MCF 10A (cell line): ENCODE measurements around the gene HHIPL2. TPM values are rescaled to one million over a fixed set of nuclear protein-coding genes. Genes with fewer than 3 reads are reported as not detected.
A peak's percentile ranks its signal among the peaks of the same experiment; 100 is the strongest.

Source experiments
- BruUV-seq: library from RNA; stranded (reverse); fragments of 400-500 nt; replicated peaks from 2 replicates; lab custom pipeline; 2021; lab: Mats Ljungman, UMichigan
- CTCF ChIA-PET: fragments of 300-600 bp; sonication (Branson Sonifier 250); formaldehyde crosslinking; extraction: SDS; loops from one replicate; lab custom pipeline; 2021; ENCODE audit warnings: antibody characterized with exemption, inconsistent platforms; lab: Yijun Ruan, JAX
- POLR2A ChIA-PET: fragments of 300-600, 350-650 bp; sonication (Branson Sonifier 250); formaldehyde crosslinking; extraction: SDS; loops from one replicate; lab custom pipeline; 2020; ENCODE audit warnings: antibody characterized with exemption, inconsistent platforms; lab: Yijun Ruan, JAX
- DNase-seq: peaks from one replicate; pipeline ENCODE4 v3.0.0-alpha.2; 2018; ENCODE audit not compliant: unreplicated experiment
- H3K27ac Mint-ChIP-seq: one replicate; pipeline ENCODE4 v1.8.0; 2022; ENCODE audit warnings: mild to moderate bottlenecking, low read depth, mixed read lengths; ENCODE audit not compliant: unreplicated experiment
- H3K27me3 Mint-ChIP-seq: one replicate; pipeline ENCODE4 v1.8.0; 2022; ENCODE audit warnings: mixed read lengths; ENCODE audit not compliant: insufficient read depth, unreplicated experiment
- H3K36me3 Mint-ChIP-seq: one replicate; pipeline ENCODE4 v1.8.0; 2022; ENCODE audit warnings: mild to moderate bottlenecking, moderate library complexity, mixed read lengths; ENCODE audit not compliant: insufficient read depth, unreplicated experiment
- H3K4me1 Mint-ChIP-seq: one replicate; pipeline ENCODE4 v1.8.0; 2022; ENCODE audit warnings: mixed read lengths; ENCODE audit not compliant: insufficient read depth, unreplicated experiment
- H3K4me3 Mint-ChIP-seq: one replicate; pipeline ENCODE4 v1.8.0; 2022; ENCODE audit warnings: mild to moderate bottlenecking, moderate library complexity, mixed read lengths; ENCODE audit not compliant: unreplicated experiment
- H3K9me3 Mint-ChIP-seq: one replicate; pipeline ENCODE4 v1.8.0; 2022; ENCODE audit warnings: mixed read lengths; ENCODE audit not compliant: unreplicated experiment
- CTCF ChIP-seq: fragments of 200-600 bp; IDR thresholded peaks from one replicate; pipeline ENCODE4 v1.8.0; 2022; ENCODE audit warnings: antibody characterized with exemption, mild to moderate bottlenecking; ENCODE audit not compliant: unreplicated experiment
- intact Hi-C: fragments of 100-400 bp; cut with micrococcal nuclease; formaldehyde crosslinking; loops from 2 replicates; pipeline ENCODE4 v1.14.1; 2022
- total RNA-seq: library from RNA; stranded (reverse); gene quantifications from 2 replicates; pipeline ENCODE4 v1.2.3, GENCODE V29; 2022

Gene HHIPL2
- total RNA-seq, 1 experiment from 2014 or later: 1.1 TPM

DNA sequence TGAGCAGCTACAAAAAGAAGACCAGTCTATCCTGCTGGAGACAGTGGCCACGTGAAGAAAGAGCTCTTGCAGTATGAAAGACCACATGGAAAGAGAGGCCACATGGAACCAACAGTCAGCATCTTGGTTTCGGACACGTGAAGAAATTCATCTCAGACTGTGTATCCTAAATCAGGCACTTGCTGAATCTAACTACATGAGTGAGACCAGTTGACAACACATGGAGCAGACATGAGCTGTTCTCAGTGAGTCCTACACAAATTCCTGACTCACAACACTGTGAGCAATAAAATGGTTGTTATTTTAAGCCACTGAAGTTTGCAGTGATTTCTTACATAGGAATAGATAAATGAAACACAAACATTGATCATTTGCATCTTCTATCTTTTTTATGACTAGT is 44.3 kb upstream of the HHIPL2 start:
- BruUV-seq: no TSS peak
- peaks cover 9% of the 10 kb centered on the region for H3K9me3 Mint-ChIP-seq
- H3K4me1 Mint-ChIP-seq: peaks cover 39% of the 10 kb centered on the region
- intact Hi-C loops: no loop called here
- POLR2A ChIA-PET: interaction anchor here (1.0 to 4.7 kb wide), 6 partner anchors 12 to 121 kb away, joined by 4 to 46 read pairs (median 6); partner anchors contain the start of genes AIDA, BROX and HHIPL2
- DNase-seq: no peak
- no peak for TF ChIP-seq CTCF
- no peak overlapping the region for H3K4me3 Mint-ChIP-seq
- H3K27ac Mint-ChIP-seq: no peak overlapping the region
- CTCF ChIA-PET: interaction anchor here (0.5 to 2.8 kb wide), 5 partner anchors 42 to 1217 kb away, joined by 3 to 20 read pairs (median 4); no protein-coding TSS in a partner anchor
- peaks cover 20% of the 10 kb centered on the region for H3K36me3 Mint-ChIP-seq
- no peaks in the 10 kb centered on the region for H3K27me3 Mint-ChIP-seq

GRCh38 chr1:222589462-222590302 is 41.8 kb upstream of the HHIPL2 start, which contains the start of gene TAF1A:
Gene TAF1A (minus strand): TSS chr1:222589933.
- Mint-ChIP-seq H3K9me3 (no peaks in the 10 kb centered on the region), H3K4me1 (peaks cover 58% of the 10 kb centered on the region), H3K4me3 (peak within 1 kb of the TSS; percentile 97), H3K27ac (peak within 1 kb of the TSS; percentile 96), H3K27me3 (no peaks in the 10 kb centered on the region), H3K36me3 (peaks cover 44% of the 10 kb centered on the region)
- CTCF ChIA-PET: interaction anchor here (0.5 to 2.8 kb wide), 18 partner anchors 9 to 1779 kb away, joined by 3 to 20 read pairs (median 4); no protein-coding TSS in a partner anchor
- no peak for TF ChIP-seq CTCF
- POLR2A ChIA-PET: interaction anchor here (0.6 to 4.7 kb wide), 30 partner anchors 9 to 1166 kb away, joined by 3 to 46 read pairs (median 10); partner anchors contain the start of genes AIDA, BROX and HHIPL2
- intact Hi-C loops: loop anchor here (1.0 to 2.0 kb wide), 3 partner anchors 28 to 125 kb away; no protein-coding TSS in a partner anchor
- TSS peak; percentile 93 for BruUV-seq
- DNase-seq: peak; percentile 97

DNA sequence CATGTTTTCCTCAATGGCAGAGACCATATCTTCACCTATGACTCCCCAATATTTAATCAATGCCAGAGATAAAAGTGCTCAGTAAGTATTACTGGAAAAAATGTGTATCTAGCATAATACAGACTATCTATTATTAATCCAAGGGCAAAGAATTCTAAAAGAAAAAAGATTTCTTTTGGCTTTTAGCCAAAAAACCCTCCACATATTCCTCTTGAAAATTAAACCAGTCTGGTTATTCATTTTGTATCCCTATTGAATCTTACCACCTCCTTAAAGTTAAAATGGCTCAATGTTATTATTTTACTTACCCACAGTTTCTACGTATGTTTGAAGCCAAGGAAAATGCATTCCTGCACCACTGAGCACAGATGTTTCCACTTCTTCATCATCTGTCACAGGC is 40.2 kb upstream of the HHIPL2 start:
- Mint-ChIP-seq H3K4me3 (peak overlapping the region; percentile 97), H3K27ac (peak overlapping the region; percentile 33), H3K4me1 (peaks cover 62% of the 10 kb centered on the region), H3K9me3 (no peaks in the 10 kb centered on the region), H3K27me3 (no peaks in the 10 kb centered on the region), H3K36me3 (peaks cover 59% of the 10 kb centered on the region)
- no peak for TF ChIP-seq CTCF
- ChIA-PET POLR2A (interaction anchor here (0.6 to 4.7 kb wide), 13 partner anchors 8 to 124 kb away, joined by 4 to 46 read pairs (median 21); partner anchors contain the start of genes AIDA, BROX and HHIPL2), CTCF (interaction anchor here (0.8 to 1.1 kb wide), 2 partner anchors 123 to 125 kb away, joined by 3 to 5 read pairs; no protein-coding TSS in a partner anchor)
- DNase-seq: no peak
- no TSS peak for BruUV-seq
- intact Hi-C loops: no loop called here

- Mint-ChIP-seq H3K27ac (peak overlapping the region; percentile 20), H3K4me1 (peaks cover 70% of the 10 kb centered on the region), H3K4me3 (no peak overlapping the region), H3K9me3 (no peaks in the 10 kb centered on the region), H3K36me3 (peaks cover 72% of the 10 kb centered on the region), H3K27me3 (no peaks in the 10 kb centered on the region)
- TF ChIP-seq CTCF: no peak
- no TSS peak for BruUV-seq
- ChIA-PET CTCF (interaction anchor here (2.6 kb wide), 1 partner anchor 121 kb away, joined by 12 read pairs; no protein-coding TSS in a partner anchor), POLR2A (interaction anchor here (0.7 to 1.6 kb wide), 8 partner anchors 30 to 662 kb away, joined by 3 to 6 read pairs (median 4); no protein-coding TSS in a partner anchor)
- no peak for DNase-seq
- intact Hi-C loops: no loop called here
Observed at GRCh38 chr1:222586842-222587241, 38.9 kb upstream of the HHIPL2 start.
